ENCODE results near the gene RNGTT. TPM values are rescaled to one million over a fixed set of nuclear protein-coding genes. Genes with fewer than 3 reads are reported as not detected.

RNGTT gene
- polyA plus RNA-seq, 1 donor (not counting 4 experiments of a cell fraction or from before 2014, with no cell fraction given) = 9.7 TPM

- no peaks in the 10 kb centered on the region for H3K4me1 ChIP-seq (ENCODE audit: control insufficient read depth, extremely low read depth, insufficient read depth, low read length)
- no peak for DNase-seq (ENCODE audit: low read depth, low spot score)
- H3K9me1 ChIP-seq (ENCODE audit: control insufficient read depth, extremely low read depth, insufficient read depth, low read length) = no peaks in the 10 kb centered on the region
- no peaks in the 10 kb centered on the region for H3K9me3 ChIP-seq (ENCODE audit: control insufficient read depth, low read depth, low read length)
- H3K79me2 ChIP-seq (ENCODE audit: control insufficient read depth, insufficient read depth, low read length) = no peaks in the 10 kb centered on the region
- H4K20me1 ChIP-seq (ENCODE audit: control insufficient read depth, extremely low read depth, insufficient read depth, low read length) = no peaks in the 10 kb centered on the region
- H3K4me3 ChIP-seq (ENCODE audit: control insufficient read depth in 2 of 3, extremely low read depth in 1 of 3, insufficient read depth in 2 of 3, low read depth in 1 of 3, low read length in 3 of 3) = no peak overlapping the region
- TF ChIP-seq, protein P1, sequence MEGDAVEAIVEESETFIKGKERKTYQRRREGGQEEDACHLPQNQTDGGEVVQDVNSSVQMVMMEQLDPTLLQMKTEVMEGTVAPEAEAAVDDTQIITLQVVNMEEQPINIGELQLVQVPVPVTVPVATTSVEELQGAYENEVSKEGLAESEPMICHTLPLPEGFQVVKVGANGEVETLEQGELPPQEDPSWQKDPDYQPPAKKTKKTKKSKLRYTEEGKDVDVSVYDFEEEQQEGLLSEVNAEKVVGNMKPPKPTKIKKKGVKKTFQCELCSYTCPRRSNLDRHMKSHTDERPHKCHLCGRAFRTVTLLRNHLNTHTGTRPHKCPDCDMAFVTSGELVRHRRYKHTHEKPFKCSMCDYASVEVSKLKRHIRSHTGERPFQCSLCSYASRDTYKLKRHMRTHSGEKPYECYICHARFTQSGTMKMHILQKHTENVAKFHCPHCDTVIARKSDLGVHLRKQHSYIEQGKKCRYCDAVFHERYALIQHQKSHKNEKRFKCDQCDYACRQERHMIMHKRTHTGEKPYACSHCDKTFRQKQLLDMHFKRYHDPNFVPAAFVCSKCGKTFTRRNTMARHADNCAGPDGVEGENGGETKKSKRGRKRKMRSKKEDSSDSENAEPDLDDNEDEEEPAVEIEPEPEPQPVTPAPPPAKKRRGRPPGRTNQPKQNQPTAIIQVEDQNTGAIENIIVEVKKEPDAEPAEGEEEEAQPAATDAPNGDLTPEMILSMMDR (optimal IDR thresholded peaks at IDR 0.05 in 1 of 3, IDR thresholded peaks at IDR 0.05 in 1 of 3, conservative IDR thresholded peaks at IDR 0.05 in 1 of 3; ENCODE audit: extremely low read depth in 1 of 3, insufficient read depth in 2 of 3, low read length in 3 of 3) = no peak
- TF ChIP-seq EZH2 (IDR thresholded peaks at IDR 0.05; ENCODE audit: low read length) = no peak
- H3K9ac ChIP-seq (ENCODE audit: control insufficient read depth, extremely low read depth, insufficient read depth, low read length) = no peak overlapping the region
- H3K36me3 ChIP-seq (ENCODE audit: control insufficient read depth in 2 of 2, extremely low read depth in 1 of 2, insufficient read depth in 2 of 2, low read length in 2 of 2) = no peaks in the 10 kb centered on the region
- H2AFZ ChIP-seq (ENCODE audit: control insufficient read depth, low read length) = no peak overlapping the region
- dilution Hi-C loops (cut with MboI; ENCODE audit: extremely low pct_ligation_motif_present, low sequenced_read_pairs) = no loop called here
- FAIRE-seq = no peak
- H3K27ac ChIP-seq (ENCODE audit: control insufficient read depth, insufficient read depth, low read length) = no peak overlapping the region
- H3K27me3 ChIP-seq (ENCODE audit: control insufficient read depth, extremely low read depth, insufficient read depth, low read length) = no peaks in the 10 kb centered on the region
- no peak overlapping the region for H3K4me2 ChIP-seq (ENCODE audit: control insufficient read depth, extremely low read depth, insufficient read depth, low read depth, low read length)
Measured at GRCh38 chr6:88858455-88858854, 105.0 kb downstream of the RNGTT start.

GRCh38 chr6:88856566-88856965, 106.9 kb downstream of the RNGTT start:
- Histone ChIP-seq H2AFZ (ENCODE audit: control insufficient read depth, low read length) (no peak overlapping the region), H3K36me3 (ENCODE audit: control insufficient read depth in 2 of 2, extremely low read depth in 1 of 2, insufficient read depth in 2 of 2, low read length in 2 of 2) (no peaks in the 10 kb centered on the region), H3K9me3 (ENCODE audit: control insufficient read depth, low read depth, low read length) (no peaks in the 10 kb centered on the region), H3K4me3 (ENCODE audit: control insufficient read depth in 2 of 3, extremely low read depth in 1 of 3, insufficient read depth in 2 of 3, low read depth in 1 of 3, low read length in 3 of 3) (no peak overlapping the region), H3K4me1 (ENCODE audit: control insufficient read depth, extremely low read depth, insufficient read depth, low read length) (no peaks in the 10 kb centered on the region), H3K9me1 (ENCODE audit: control insufficient read depth, extremely low read depth, insufficient read depth, low read length) (no peaks in the 10 kb centered on the region), H3K79me2 (ENCODE audit: control insufficient read depth, insufficient read depth, low read length) (no peaks in the 10 kb centered on the region), H3K4me2 (ENCODE audit: control insufficient read depth, extremely low read depth, insufficient read depth, low read depth, low read length) (no peak overlapping the region), H4K20me1 (ENCODE audit: control insufficient read depth, extremely low read depth, insufficient read depth, low read length) (no peaks in the 10 kb centered on the region), H3K27ac (ENCODE audit: control insufficient read depth, insufficient read depth, low read length) (no peak overlapping the region), H3K9ac (ENCODE audit: control insufficient read depth, extremely low read depth, insufficient read depth, low read length) (no peak overlapping the region), H3K27me3 (ENCODE audit: control insufficient read depth, extremely low read depth, insufficient read depth, low read length) (no peaks in the 10 kb centered on the region)
- dilution Hi-C loops (cut with MboI; ENCODE audit: extremely low pct_ligation_motif_present, low sequenced_read_pairs) = no loop called here
- no peak for DNase-seq (ENCODE audit: low read depth, low spot score)
- TF ChIP-seq, protein P1 (optimal IDR thresholded peaks at IDR 0.05 in 1 of 3, IDR thresholded peaks at IDR 0.05 in 1 of 3, conservative IDR thresholded peaks at IDR 0.05 in 1 of 3; ENCODE audit: extremely low read depth in 1 of 3, insufficient read depth in 2 of 3, low read length in 3 of 3) = no peak
- TF ChIP-seq EZH2 (IDR thresholded peaks at IDR 0.05; ENCODE audit: low read length) = no peak
- FAIRE-seq = no peak
